HG03457 (cell line): ENCODE results near the gene CD247.

ENCODE experiments used
- ATAC-seq: cut with Tn5 transposase; IDR thresholded peaks from one replicate; pipeline ENCODE4 v1.9.1; 2021; ENCODE audit warnings: moderate number of reproducible peaks; ENCODE audit not compliant: unreplicated experiment

The CD247 gene

GRCh38 chr1:167512046-167512654 is 6.2 kb downstream of the CD247 start:
- ATAC-seq: no peak

- no peak for ATAC-seq
Observed at GRCh38 chr1:167511374-167511986, 6.8 kb downstream of the CD247 start.

- no peak for ATAC-seq
Observed at GRCh38 chr1:167510881-167511280, 7.4 kb downstream of the CD247 start.

GRCh38 chr1:167510244-167510643 is 8.1 kb downstream of the CD247 start:
- no peak for ATAC-seq

GRCh38 chr1:167509587-167509986 is 8.7 kb downstream of the CD247 start:
- no peak for ATAC-seq

GRCh38 chr1:167507719-167508118 is 10.6 kb downstream of the CD247 start:
- ATAC-seq: no peak

- no peak for ATAC-seq
Observed at GRCh38 chr1:167504467-167504827, 13.9 kb downstream of the CD247 start.

- no peak for ATAC-seq
Observed at GRCh38 chr1:167503626-167504466, 14.5 kb downstream of the CD247 start.

GRCh38 chr1:167502719-167503462 is 15.4 kb downstream of the CD247 start:
- no peak for ATAC-seq

GRCh38 chr1:167502192-167502551 is 16.2 kb downstream of the CD247 start:
- no peak for ATAC-seq

GRCh38 chr1:167501515-167502191 is 16.7 kb downstream of the CD247 start:
- no peak for ATAC-seq

- ATAC-seq: no peak
Observed at GRCh38 chr1:167500283-167500860, 18.0 kb downstream of the CD247 start.

- peak; percentile 93 for ATAC-seq
Observed at GRCh38 chr1:167499664-167500101, 18.6 kb downstream of the CD247 start.

GRCh38 chr1:167499106-167499505 is 19.2 kb downstream of the CD247 start:
- no peak for ATAC-seq

- no peak for ATAC-seq
Observed at GRCh38 chr1:167496797-167497619, 21.3 kb downstream of the CD247 start.

GRCh38 chr1:167493372-167493771 is 25.0 kb downstream of the CD247 start:
- ATAC-seq: no peak

- ATAC-seq: no peak
Observed at GRCh38 chr1:167492481-167492910, 25.8 kb downstream of the CD247 start.

- no peak for ATAC-seq
Observed at GRCh38 chr1:167491586-167492461, 26.5 kb downstream of the CD247 start.

- ATAC-seq: no peak
Observed at GRCh38 chr1:167490765-167491164, 27.6 kb downstream of the CD247 start.
